GM12874 (cell line): ENCODE data around the gene C10orf120.
A peak's percentile ranks its signal among the peaks of the same experiment; 100 is the strongest.

Experiments
- CTCF ChIP-seq: IDR thresholded peaks from 2 replicates; pipeline ENCODE4 v1.5.1; 2011; ENCODE audit warnings: low read depth, mild to moderate bottlenecking, control low read depth, low read length, moderate library complexity; ENCODE audit not compliant: insufficient read depth

Gene C10orf120

GRCh38 chr10:122703483-122704448 is 4.1 kb upstream of the C10orf120 start:
- peak; percentile 83 for TF ChIP-seq CTCF

- no peak for TF ChIP-seq CTCF
Measured at GRCh38 chr10:122702275-122702674, 2.6 kb upstream of the C10orf120 start.

GRCh38 chr10:122701652-122702051 is 2.0 kb upstream of the C10orf120 start:
- no peak for TF ChIP-seq CTCF

- no peak for TF ChIP-seq CTCF
Measured at GRCh38 chr10:122696687-122697086, 3.0 kb downstream of the C10orf120 start.

GRCh38 chr10:122692744-122693143 is 6.9 kb downstream of the C10orf120 start:
- TF ChIP-seq CTCF = no peak

GRCh38 chr10:122689146-122689820 is 10.4 kb downstream of the C10orf120 start:
- no peak for TF ChIP-seq CTCF

GRCh38 chr10:122688293-122688989 is 11.2 kb downstream of the C10orf120 start:
- TF ChIP-seq CTCF = no peak
